ENCODE data around the gene SSTR3. TPM values are rescaled to one million over a fixed set of nuclear protein-coding genes. Genes with fewer than 3 reads are reported as not detected.

Gene SSTR3
- total and polyA plus RNA-seq, 9 donors = 1.6 to 9.2 (median 4.9) TPM

- H3K4me1 ChIP-seq (ENCODE audit: insufficient read depth) = peaks cover 11% of the 10 kb centered on the region
- H3K27ac ChIP-seq = peak overlapping the region in 1 of 2 donors; percentile 72
- DNase-seq = peak in 2 of 5 donors; percentile 13 to 30
- no peaks in the 10 kb centered on the region for H3K9me3 ChIP-seq
- 41 to 63% (median 55%) methylated on average over 4 of the region's 4 CpGs for WGBS, 3 donors
- H3K4me3 ChIP-seq = no peak overlapping the region
- H3K27me3 ChIP-seq = no peaks in the 10 kb centered on the region
- H3K36me3 ChIP-seq = no peaks in the 10 kb centered on the region
- intact Hi-C loops (cut with DNase I) = no loop called here
- TF ChIP-seq CTCF (IDR thresholded peaks at IDR 0.05) (no peak), EP300 (IDR thresholded peaks at IDR 0.05) (no peak), POLR2A (IDR thresholded peaks at IDR 0.05) (no peak)
Measured at GRCh38 chr22:37186997-37187522, 25.2 kb downstream of the SSTR3 start.

GRCh38 chr22:37186228-37186996, 25.9 kb downstream of the SSTR3 start:
- no peaks in the 10 kb centered on the region for H3K9me3 ChIP-seq
- 72 to 79% (median 73%) methylated on average over 9 of the region's 9 CpGs for WGBS, 3 donors
- no peaks in the 10 kb centered on the region for H3K27me3 ChIP-seq
- no peak overlapping the region for H3K27ac ChIP-seq
- DNase-seq = peak in 2 of 5 donors; percentile 22 to 32
- TF ChIP-seq EP300 (IDR thresholded peaks at IDR 0.05) = no peak
- no peak for TF ChIP-seq POLR2A (IDR thresholded peaks at IDR 0.05)
- TF ChIP-seq CTCF (IDR thresholded peaks at IDR 0.05) = no peak
- H3K4me1 ChIP-seq (ENCODE audit: insufficient read depth) = peaks cover 11% of the 10 kb centered on the region
- intact Hi-C loops (cut with DNase I) = no loop called here
- H3K4me3 ChIP-seq = no peak overlapping the region
- no peaks in the 10 kb centered on the region for H3K36me3 ChIP-seq

- Histone ChIP-seq H3K27me3 (no peaks in the 10 kb centered on the region), H3K27ac (no peak overlapping the region), H3K36me3 (no peaks in the 10 kb centered on the region), H3K4me1 (ENCODE audit: insufficient read depth) (peaks cover 11% of the 10 kb centered on the region), H3K4me3 (no peak overlapping the region), H3K9me3 (no peaks in the 10 kb centered on the region)
- peak in 1 of 5 donors; percentile 29 for DNase-seq
- 77 to 87% (median 80%) methylated on average over 13 of the region's 13 CpGs for WGBS, 3 donors
- TF ChIP-seq EP300 (IDR thresholded peaks at IDR 0.05) (no peak), POLR2A (IDR thresholded peaks at IDR 0.05) (no peak), CTCF (IDR thresholded peaks at IDR 0.05) (no peak)
- intact Hi-C loops (cut with DNase I) = no loop called here
Measured at GRCh38 chr22:37185646-37186227, 26.5 kb downstream of the SSTR3 start.

GRCh38 chr22:37184816-37185541, 27.3 kb downstream of the SSTR3 start:
- DNase-seq = peak in 2 of 5 donors; percentile 17 to 28
- 88 to 92% (median 89%) methylated on average over 18 of the region's 18 CpGs for WGBS, 3 donors
- intact Hi-C loops (cut with DNase I) = no loop called here

More at GRCh38 chr22:37184816-37185541, 27.3 kb downstream of the SSTR3 start:
- H3K36me3 ChIP-seq = no peaks in the 10 kb centered on the region
- no peak for TF ChIP-seq CTCF (IDR thresholded peaks at IDR 0.05)
- no peak for TF ChIP-seq EP300 (IDR thresholded peaks at IDR 0.05)
- TF ChIP-seq POLR2A (IDR thresholded peaks at IDR 0.05) = no peak
- no peak overlapping the region for H3K4me3 ChIP-seq
- H3K27ac ChIP-seq = no peak overlapping the region
- H3K27me3 ChIP-seq = no peaks in the 10 kb centered on the region
- peaks cover 11% of the 10 kb centered on the region for H3K4me1 ChIP-seq (ENCODE audit: insufficient read depth)
- no peaks in the 10 kb centered on the region for H3K9me3 ChIP-seq

All from ovary (tissue), 9 donors.